Activated gamma-delta T cell treated with anti-CD3 and anti-CD28 coated beads, Interleukin-2, amount 50 U/mL, for 16 hours (primary cell): ENCODE measurements around the gene USP38.
"Not testable (repeated sequence)": the region's sequence is repeated elsewhere in the genome, so short reads cannot be mapped to it uniquely, and the experiment has no call there.

Experiments
- DNase-seq: peaks from one replicate; pipeline ENCODE4 v3.0.0-alpha.2; 2020; ENCODE audit warnings: low read depth

Gene USP38

DNA sequence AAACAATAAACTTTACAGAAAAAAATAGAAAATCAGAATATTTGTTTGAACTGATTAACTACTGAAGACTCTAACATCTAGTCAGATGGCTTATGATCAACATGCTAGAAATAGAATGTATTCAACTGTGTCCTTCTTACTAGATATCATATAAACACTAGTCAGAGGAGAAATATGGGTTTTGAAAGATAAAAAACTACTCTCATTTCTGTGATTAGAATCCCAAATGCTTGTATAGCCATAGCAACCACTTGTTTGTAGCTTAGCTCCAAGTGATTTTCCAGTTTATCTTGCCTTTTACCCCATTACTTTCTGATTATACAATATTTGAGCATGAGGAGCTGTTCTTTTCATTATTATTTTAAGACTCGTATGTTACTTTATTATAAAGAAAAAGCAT is 31.2 kb downstream of the USP38 start:
- DNase-seq = no peak

DNA sequence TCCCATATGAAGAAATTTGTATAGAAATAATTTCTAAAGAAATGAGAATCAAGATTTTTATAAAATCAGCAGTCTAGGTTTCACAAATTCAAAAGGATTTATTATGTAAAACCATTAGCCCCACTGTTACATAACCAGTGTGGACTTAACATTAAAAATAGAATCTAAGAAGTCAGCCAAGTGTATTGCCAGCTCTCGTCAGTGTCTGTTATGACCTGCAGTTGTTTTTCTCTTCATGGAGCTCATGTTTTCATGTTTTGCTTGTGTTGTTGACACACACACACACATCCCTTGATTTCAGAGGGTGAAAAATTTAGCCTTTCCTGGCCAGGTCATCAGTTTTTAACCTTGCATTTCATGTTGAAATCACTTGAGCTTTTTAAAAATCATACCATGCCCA is 39.5 kb downstream of the USP38 start:
- no peak for DNase-seq

DNA sequence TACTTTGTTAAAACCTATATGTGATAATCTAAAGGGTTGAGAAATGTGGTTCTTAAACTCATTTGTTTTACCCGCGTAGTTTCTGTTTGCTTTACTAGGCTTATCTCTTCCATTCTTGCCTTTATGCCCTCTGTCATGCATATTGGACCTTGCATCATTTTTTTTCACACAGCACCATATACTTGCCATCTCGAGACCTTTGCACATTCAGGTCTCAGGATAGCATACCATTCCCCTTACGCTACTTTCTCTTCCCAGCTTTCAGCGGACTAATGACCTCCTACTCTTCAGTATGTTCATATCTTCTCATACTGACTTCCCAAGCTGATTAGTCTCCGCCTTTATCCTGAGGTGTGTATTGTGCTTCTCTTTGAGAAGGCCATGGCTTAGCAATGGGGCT is 40.5 kb downstream of the USP38 start:
- no peak for DNase-seq

DNA sequence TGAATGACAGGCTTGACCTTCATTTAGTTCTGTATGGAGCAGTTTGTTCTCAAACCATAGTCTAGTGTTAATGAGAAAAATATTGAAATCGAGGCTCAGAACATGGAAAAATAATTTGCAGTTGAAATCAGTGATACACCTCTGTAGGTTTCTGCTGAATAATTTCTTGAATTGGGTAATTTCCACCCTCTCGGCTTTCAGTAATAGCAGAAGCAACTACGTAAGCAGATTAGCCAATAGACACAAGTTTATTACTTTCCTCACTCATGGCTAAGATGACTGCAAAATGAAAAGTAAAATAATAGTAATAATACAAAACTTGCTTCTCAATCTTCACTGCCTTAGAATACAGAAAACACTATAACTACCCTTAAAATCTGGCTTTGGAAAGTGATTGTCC is 46.0 kb downstream of the USP38 start:
- no peak for DNase-seq

DNA sequence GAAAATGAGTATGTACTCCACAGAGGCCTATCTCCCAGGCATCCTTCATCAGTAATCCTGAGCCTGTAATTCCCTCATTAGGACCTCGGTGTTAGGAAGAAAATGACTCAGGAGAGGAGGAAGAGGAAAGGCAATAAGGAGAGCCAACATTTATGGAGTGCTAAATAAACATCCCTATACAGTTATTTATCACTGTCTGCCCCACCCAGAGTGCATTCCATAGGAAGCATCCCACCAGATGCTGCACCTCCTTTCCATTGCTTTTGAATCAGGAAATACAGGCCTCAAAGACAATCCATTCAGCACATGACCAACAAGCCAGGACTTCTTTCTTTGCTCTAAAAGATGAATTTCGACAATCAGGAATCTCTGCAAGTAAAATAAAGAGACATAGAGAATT is 47.6 kb downstream of the USP38 start:
- no peak for DNase-seq

DNA sequence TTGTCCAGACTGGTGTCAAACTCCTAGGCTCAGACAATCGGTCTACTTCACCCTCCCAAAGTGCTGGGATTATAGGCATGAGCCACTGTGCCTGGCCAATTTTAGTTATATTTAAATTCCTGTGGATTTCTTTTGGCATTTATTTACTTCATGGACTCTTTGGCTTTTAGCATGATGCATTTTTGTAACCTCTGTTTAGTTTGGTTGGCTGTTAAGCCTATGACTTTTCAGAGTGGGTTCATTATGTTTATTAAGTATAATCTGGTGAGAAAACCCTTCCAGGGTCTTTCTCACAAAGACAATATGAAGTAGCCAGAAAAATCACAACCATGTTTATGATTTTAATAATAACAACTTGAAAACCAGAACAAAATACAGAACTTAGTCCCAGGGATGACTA is 49.4 kb downstream of the USP38 start:
- no peak for DNase-seq

DNA sequence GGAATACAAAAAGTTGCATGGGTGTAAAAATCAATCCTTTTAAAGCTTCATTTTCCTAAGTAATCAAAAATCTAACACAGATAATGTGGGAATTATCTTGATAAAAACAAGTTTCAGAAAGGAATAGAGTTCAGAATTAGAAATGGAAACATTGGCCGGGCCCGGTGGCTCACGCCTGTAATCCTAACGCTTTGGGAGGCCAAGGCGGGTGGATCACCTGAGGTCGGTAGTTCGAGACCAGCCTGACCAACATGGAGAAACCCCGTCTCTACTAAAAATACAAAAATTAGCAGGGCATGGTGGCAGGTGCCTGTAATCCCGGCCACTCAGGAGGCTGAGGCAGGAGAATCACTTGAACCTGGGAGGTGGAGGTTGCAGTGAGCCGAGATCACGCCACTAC is 52.5 kb downstream of the USP38 start:
- not testable (repeated sequence) for DNase-seq

DNA sequence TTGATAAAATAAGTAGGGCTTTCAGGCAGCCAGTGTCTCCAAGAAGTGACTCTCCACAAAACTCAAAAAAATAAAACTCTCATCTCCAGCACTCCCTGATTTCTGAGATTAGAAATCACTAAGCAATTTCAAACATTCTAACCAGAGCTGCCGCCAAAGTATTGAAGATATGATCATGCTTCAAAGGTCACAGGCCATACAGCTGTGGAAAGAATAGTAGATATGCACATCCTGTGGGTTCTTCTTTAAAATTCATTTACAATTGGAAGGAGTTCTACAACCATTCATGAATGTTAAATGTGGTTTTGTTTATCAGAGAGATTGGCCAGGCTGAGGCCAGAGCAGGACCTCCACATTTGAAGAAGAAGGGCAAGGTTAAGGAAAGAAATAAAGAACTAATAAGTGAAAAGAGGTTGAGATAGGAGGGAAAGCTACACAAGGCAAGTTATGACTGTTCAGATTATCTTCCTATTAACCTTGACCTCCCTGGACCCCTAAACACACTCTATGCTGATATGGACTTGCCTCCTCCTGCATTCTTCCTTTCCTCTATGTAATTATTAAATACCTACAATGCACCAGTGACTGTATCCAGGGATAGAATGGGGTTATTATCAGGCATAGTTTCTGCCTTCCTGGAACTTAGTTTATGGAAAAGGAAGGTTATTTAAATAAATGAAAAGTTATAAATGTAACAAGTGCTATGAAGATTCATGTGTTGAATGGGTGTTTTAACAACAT is 56.4 kb downstream of the USP38 start:
- DNase-seq = no peak

DNA sequence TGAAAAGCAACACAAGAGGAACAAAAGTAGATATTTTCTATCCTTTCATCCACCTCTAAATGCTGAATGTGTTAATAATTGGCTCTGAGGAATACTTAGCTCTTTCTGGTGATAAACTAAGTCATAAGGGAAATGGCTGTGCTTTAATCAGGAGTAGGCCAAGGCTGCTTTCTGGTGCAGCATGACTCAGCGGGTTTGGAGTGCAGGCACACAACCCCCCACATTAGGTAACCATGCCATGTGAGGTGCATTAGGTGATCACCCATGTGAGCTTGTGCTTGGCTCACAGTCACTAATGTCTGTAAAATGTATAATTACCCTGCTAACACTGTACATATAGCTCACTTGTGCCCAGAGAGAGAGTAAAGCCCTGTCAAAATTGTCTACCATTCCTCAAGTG is 57.2 kb downstream of the USP38 start:
- no peak for DNase-seq

DNA sequence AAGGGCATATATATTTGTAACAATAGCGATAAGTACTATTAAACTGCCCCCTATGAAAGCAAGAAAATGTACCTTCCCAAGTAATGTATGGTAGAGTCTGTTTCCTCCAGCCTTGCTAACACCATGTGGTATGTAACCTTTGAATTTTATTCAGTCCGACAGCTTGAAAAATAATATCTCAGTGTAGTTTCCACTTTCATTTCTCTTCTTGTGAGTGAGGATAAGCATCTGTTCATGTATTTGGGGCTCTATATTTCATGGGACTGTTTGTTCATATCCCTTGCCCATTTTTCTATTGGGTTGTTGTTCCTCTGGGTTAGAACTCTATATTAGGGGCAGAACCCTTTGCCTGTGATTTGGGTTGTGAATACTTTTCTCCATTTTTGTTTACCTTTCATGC is 58.3 kb downstream of the USP38 start:
- DNase-seq = no peak

DNA sequence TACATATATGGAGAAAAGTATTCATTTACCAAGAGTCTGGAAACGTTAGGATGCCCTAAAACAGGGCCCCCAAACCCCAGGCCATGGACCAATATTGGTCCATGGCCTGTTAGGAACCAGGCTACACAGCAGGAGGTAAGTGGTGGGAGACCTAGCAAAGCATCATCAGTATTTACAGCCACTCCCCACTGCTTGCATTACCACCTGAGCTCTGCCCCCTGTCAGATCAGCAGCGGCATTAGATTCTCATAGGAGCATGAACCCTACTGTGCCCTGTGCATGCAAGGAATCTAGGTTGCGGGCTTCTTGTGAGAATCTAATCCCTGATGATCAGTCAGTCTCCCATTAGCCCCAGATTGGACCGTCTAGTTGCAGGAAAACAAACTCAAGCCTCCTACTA is 62.3 kb downstream of the USP38 start:
- DNase-seq = no peak

DNA sequence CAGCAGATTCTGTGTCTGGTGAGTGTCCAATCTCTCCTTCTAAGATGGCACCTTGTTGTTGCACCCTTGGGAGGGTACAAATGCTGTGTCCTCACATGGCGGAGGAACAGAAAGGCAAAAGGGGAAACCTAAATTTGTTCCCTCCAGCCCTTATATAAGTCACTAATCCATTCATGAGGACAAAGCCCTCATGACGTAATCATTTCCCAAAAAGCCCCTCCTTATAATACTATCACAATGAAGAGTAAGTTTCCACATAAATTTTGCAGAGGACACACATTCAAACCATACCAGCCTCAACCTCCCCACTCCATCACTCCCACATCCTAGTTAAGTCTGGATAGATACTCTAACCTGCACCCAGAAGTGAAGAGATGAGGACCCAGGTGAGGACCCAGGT is 63.1 kb downstream of the USP38 start:
- no peak for DNase-seq

DNA sequence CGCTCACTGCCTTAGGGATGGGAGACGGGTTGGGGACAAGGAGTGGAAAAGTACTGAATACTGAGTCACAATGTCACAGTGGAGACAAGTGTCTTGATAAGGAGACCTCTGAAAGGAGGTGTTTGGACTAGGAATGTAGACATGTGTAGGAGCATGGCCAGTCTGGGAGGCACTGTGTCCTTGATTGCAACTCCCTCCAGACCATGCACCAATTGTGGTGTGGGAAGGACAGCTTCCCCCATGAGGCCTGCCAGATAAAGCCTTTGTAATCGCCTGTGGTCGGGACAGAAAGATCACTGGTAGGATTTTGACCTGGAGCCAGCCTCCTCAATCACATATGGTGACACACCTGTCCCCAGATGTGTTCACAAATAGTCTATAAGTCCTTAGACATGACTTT is 64.1 kb downstream of the USP38 start:
- no peak for DNase-seq

DNA sequence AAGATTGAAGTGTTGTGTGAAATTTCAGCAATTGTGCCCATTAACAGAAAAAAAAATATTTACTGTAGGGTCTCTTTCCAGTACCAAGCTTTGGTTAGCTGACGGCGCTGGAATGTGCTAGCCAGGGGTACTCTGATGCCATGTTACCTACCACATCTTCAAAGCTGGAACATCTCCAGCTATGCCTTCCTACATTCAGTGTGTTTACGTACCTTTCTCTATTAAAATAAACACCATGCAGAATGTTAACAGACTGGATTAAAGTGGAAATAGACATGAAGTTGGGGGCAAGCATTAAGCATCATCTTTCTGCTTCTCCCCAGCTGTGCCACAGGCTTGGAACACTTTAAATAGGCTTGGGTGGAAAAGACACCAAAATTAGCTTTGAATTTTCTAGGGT is 65.9 kb downstream of the USP38 start:
- no peak for DNase-seq

DNA sequence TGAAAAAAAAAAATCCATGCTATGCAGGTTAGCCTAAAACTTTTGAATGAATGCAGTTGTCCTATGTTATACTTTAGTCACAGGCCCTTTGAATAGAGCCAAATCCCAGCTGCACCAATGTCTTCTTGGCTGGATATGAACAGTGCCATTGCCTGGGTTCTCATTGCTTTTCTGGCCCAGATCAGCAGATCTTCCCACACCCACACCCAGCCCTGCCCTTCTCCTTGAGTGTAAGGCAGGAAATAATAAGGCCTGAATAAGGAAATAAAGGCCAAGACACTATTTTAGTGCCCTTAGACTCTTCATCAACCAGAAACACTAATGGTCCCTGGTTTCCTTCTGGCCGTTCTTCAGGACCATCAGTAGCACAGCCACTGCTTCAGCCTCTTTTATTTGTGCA is 66.6 kb downstream of the USP38 start:
- no peak for DNase-seq

DNA sequence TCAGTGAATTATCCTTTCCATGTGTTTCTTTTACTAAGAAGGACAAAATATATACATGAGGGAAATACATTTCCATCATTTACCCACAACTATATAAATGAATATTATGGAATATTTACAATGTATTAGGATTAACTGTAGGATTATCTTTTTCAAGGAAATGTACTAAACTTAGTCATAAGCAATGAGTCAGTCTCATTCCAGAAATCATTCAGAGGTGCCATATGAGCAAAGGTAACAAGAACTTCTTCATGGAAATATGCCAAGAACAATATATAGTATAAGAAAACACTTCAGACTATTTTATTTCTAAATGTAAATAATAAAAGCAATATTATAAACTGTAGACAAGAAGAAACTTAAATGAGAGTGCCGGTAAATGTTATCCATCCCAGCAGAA is 67.1 kb downstream of the USP38 start:
- no peak for DNase-seq

DNA sequence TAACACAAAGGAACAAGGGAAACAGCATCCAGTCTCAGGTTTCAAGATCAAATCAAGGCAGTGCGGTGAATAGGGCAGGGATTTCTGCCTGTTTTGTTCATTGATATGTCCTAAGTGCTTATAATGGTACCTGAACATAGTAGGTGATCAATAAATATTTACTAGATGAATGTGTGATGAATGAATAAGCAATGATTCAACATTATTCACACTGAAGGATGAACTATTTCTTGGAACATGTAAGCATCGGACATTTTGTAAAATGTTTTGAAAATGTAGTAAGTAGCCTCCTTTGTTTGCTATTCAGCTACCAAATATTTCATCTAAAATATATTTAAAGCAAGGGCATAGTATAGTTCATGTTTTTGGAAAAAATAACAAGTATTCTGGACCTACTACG is 67.8 kb downstream of the USP38 start:
- no peak for DNase-seq

DNA sequence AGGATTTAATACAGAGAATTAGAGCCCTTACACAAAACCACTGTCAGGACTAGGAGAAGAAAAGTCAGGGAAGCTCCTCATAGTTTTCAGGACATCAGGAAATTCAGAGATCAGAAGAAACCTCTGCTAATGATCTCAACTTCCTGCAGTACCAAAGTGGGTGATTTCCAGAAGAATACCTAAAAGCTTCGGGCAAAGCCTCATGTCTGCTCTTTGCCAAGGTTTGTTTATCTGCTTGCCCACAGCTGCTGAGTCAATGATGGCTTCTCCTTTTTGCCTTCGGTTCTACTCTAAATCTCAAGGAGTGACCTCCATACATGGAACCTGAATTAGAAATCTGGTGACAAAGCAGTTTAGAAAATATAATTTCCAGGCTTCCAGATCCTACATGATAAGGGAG is 68.4 kb downstream of the USP38 start:
- DNase-seq = no peak

DNA sequence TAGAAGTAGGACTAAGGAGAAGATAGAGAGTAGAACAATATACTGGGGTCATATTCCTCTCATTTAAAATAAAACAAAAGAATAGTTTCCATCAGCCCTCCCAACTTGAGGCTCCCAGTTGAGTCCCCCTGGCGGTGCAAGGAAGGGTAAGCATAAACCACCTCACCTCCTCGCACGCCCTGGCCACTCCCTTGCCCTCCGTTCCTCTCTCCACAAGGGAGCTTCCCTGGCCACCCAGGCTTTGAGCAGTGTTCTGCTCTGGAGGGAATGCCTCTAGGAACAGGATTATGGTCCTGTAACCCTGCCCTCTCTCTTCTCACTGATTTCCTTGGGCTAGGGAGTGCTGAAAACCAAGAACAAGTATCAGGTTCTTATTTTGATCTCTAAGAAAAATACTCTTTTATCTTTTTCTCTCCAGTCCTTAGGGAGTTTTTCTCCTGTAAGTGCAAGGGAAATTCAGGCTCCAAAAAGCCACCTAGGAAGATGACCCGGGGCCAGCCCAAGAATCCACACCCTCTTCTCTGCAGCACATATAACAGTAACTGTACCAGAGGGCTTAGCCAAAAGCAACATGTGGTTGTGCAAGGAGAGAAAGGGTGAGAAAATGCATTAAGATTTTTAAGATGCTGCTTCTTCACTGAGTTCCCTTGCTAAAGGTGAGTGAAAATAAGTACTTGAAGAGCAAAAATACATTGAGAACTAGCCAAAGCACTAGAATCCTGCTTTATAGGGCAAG is 69.9 kb downstream of the USP38 start:
- DNase-seq = no peak

DNA sequence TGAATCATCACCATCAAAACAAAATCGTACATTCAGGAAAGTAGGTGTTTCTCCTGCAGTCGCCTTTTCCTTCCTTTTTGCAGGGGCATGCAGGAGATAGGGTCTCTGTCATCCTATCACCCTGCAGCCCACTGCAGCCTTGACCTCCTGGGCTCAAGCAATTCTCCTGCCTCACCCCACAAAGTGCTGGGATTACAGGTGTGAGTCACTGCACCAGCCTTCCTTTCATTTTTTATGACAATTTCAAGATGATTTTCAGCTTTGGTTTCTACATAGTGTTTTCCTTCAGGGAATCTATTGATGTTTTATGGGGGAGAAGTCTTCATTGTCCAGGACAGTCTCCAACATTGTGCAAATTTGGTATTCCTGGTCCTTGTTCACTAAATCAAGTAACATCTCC is 71.7 kb downstream of the USP38 start:
- no peak for DNase-seq

DNA sequence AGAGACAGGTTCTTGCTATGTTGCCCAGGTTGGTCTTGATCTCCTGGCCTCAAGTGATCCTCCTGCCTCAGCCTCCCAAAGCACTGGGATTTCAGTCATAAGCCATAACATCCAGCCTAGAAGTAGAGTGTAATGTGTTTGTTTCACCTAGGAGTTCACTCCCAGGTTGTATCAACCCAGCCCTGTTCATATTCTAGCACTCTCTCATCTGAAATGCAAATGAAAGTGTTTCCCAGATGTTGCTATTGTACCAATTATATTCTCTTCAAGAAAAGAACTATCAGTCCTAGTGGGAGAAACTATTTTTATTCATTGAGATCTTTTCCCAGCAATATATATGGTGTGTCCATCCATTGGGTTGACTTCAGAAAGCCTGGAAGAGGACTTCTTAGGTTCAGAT is 72.6 kb downstream of the USP38 start:
- DNase-seq = no peak

DNA sequence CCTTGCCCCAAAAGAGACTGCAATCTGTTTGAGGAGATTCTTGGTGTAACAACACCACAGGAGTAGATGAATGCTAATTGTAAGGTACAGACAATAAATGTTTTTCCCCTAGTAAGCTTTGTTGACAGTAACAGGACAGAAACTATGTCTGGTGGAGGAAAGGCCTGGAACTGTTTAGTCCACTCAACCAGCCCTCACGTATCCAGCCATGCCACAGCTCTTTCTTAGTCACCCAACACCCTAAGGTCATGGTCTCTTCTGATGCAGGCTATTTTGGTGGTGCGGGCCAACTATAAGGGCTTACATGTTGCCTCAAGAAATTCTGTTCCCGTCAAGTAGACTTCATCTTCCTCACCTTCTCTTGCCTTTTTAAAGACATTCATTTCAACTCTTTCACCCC is 76.0 kb downstream of the USP38 start:
- no peak for DNase-seq

DNA sequence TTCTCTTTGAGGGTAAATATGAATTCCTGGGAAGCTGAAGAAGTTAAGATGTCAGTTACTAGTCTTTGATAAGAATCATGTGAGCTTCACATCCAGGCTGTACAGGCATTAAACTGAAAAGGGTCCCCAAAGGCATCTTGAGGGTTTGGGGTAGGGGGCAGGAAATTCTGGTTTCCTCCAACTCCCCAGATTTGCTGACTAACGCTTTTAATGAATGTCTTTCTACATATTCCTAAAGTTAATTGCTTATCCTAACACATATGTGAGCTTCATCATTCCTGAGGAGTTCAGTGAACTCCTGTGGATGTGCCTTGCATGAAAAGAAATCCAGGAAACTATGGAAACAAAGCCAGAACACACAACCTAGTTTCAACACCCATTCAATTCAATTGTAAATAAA is 78.1 kb downstream of the USP38 start:
- no peak for DNase-seq

DNA sequence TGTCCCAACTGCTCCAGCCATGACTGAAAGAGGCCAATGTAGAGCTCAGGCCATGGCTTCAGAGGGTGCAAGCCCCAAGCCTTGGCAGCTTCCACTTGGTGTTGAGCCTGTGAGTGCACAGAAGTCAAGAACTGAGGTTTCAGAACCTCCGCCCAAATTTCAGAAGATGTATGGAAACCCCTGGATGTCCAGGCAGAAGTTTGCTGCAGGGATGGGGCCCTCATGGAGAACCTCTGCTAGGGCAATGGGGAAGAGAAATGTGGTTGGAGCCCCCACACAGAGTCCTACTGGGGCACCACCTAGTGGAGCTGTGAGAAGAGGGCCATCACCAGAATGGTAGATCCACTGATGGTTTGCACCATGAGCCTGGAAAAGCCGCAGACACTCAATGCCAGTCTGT is 83.0 kb downstream of the USP38 start:
- not testable (repeated sequence) for DNase-seq
